ENCODE measurements around the gene NELFE. TPM values are rescaled to one million over a fixed set of nuclear protein-coding genes. Genes with fewer than 3 reads are reported as not detected.

Gene NELFE
- total RNA-seq, 1 experiment from 2014 or later: 50.8 TPM

GRCh38 chr6:31952890-31953289 lies 5.9 kb downstream of the NELFE start:
- Histone ChIP-seq H3F3A (ENCODE audit: insufficient read depth, low read depth) (peaks cover 51% of the 10 kb centered on the region), H3K9me3 (ENCODE audit: insufficient read depth, low read depth) (no peaks in the 10 kb centered on the region), H3K9me2 (ENCODE audit: insufficient read depth) (no peaks in the 10 kb centered on the region; the same call in 1 of the 2 replicates), H2AFZ (no peak overlapping the region), H3K79me2 (ENCODE audit: low read depth) (peaks cover 13% of the 10 kb centered on the region), H4K20me1 (ENCODE audit: insufficient read depth) (no peaks in the 10 kb centered on the region), H3K4me3 (no peak overlapping the region), H3K27ac (no peak overlapping the region; the same call in 1 of the 2 replicates), H3K27me3 (ENCODE audit: insufficient read depth, low read depth) (no peaks in the 10 kb centered on the region), H3K36me3 (ENCODE audit: low read depth) (peaks cover 23% of the 10 kb centered on the region; the same call in 1 of the 2 replicates), H3K4me2 (no peak overlapping the region), H3K4me1 (replicated peaks; ENCODE audit: insufficient read depth) (peaks cover 25% of the 10 kb centered on the region)
- no peak for TF ChIP-seq EZH2 (IDR thresholded peaks at IDR 0.05; ENCODE audit: low read depth)
- DNase-seq: no peak
- no TSS peak for BruUV-seq (replicated peaks)
- POLR2A ChIA-PET (ENCODE audit: unreplicated experiment): interaction anchor here (0.7 to 1.5 kb wide), 2 partner anchors 50 to 78 kb away, joined by 6 to 12 read pairs; no protein-coding TSS in a partner anchor
- intact Hi-C loops (cut with micrococcal nuclease; ENCODE audit: unreplicated experiment): loop anchor here (1.0 to 10.0 kb wide), 5 partner anchors 50 to 407 kb away; partner anchors contain the start of genes ATP6V1G2, LY6G5C, VWA7 and ZBTB12
- CTCF ChIA-PET: interaction anchor here (0.5 to 1.2 kb wide), 3 partner anchors 50 to 272 kb away, joined by 4 to 14 read pairs (median 9); partner anchors contain the start of gene LY6G5C

- H4K20me1 ChIP-seq (ENCODE audit: insufficient read depth): no peaks in the 10 kb centered on the region
- peaks cover 54% of the 10 kb centered on the region for H3F3A ChIP-seq (ENCODE audit: insufficient read depth, low read depth)
- H3K36me3 ChIP-seq (ENCODE audit: low read depth): peaks cover 21% of the 10 kb centered on the region; the same call in 1 of the 2 replicates
- H3K79me2 ChIP-seq (ENCODE audit: low read depth): peaks cover 7% of the 10 kb centered on the region
- POLR2A ChIA-PET (ENCODE audit: unreplicated experiment): interaction anchor here (0.6 to 1.5 kb wide), 7 partner anchors 16 to 250 kb away, joined by 3 to 12 read pairs (median 4); partner anchors contain the start of genes DXO and NEU1
- no peaks in the 10 kb centered on the region; the same call in 1 of the 2 replicates for H3K9me2 ChIP-seq (ENCODE audit: insufficient read depth)
- TF ChIP-seq EZH2 (IDR thresholded peaks at IDR 0.05; ENCODE audit: low read depth): no peak
- peak; percentile 84 for TF ChIP-seq CTCF (conservative IDR thresholded peaks at IDR 0.05)
- no peaks in the 10 kb centered on the region for H3K9me3 ChIP-seq (ENCODE audit: insufficient read depth, low read depth)
- peaks cover 24% of the 10 kb centered on the region for H3K4me1 ChIP-seq (replicated peaks; ENCODE audit: insufficient read depth)
- BruUV-seq (replicated peaks): no TSS peak
- peak; percentile 36 to 67 for DNase-seq
- intact Hi-C loops (cut with micrococcal nuclease; ENCODE audit: unreplicated experiment): loop anchor here (1.0 to 10.0 kb wide), 5 partner anchors 49 to 406 kb away; partner anchors contain the start of genes ATP6V1G2, LY6G5C, VWA7 and ZBTB12
- CTCF ChIA-PET: interaction anchor here (0.5 to 1.2 kb wide), 5 partner anchors 32 to 271 kb away, joined by 4 to 14 read pairs (median 9); partner anchors contain the start of gene LY6G5C
- H3K27me3 ChIP-seq (ENCODE audit: insufficient read depth, low read depth): no peaks in the 10 kb centered on the region
- no peak overlapping the region for H2AFZ ChIP-seq
- H3K27ac ChIP-seq: no peak overlapping the region; the same call in 1 of the 2 replicates
- no peak overlapping the region for H3K4me2 ChIP-seq
- H3K4me3 ChIP-seq: no peak overlapping the region
Measured at GRCh38 chr6:31952140-31952805, 6.5 kb downstream of the NELFE start.

DNA sequence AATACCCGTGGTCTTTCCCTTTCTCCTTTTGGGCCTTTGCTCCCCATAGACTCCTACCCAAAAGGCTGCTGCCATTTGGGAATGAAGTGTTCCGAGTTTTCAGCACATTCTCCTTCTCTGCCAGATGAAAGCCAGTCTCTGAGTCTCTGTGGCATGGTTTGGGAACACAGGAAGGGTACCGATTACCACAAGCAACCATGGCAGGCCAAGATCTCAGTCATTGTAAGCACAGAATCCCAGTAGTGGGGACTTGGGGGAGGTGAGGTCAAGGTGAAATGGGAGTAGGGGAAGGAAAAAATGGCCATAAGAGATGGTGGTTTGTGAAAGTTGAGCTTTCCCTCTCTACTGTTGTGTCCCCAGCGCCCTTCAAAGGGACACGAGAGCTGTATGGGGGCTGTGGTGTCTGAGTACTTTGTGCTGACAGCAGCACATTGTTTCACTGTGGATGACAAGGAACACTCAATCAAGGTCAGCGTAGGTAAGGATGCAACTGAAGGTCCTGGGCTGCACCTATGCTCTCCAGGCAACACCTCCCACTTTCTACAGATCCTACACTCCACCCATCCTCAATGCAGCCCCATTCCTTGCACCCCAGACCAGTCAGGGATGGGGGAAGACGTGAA lies 8.7 kb downstream of the NELFE start:
- no peaks in the 10 kb centered on the region for H4K20me1 ChIP-seq (ENCODE audit: insufficient read depth)
- H3K36me3 ChIP-seq (ENCODE audit: low read depth): 0 out of 2 replicates have a peak, but pooled peaks cover 5% of the 10 kb centered on the region
- no peak overlapping the region for H3K4me3 ChIP-seq
- intact Hi-C loops (cut with micrococcal nuclease; ENCODE audit: unreplicated experiment): loop anchor here (5.0 to 10.0 kb wide), 2 partner anchors 118 to 175 kb away; partner anchors contain the start of gene VWA7
- no peaks in the 10 kb centered on the region for H3K27me3 ChIP-seq (ENCODE audit: insufficient read depth, low read depth)
- H3K9me2 ChIP-seq (ENCODE audit: insufficient read depth): no peaks in the 10 kb centered on the region; the same call in 1 of the 2 replicates
- no peak for DNase-seq
- H3K27ac ChIP-seq: peak overlapping the region; percentile 46; the same call in 1 of the 2 replicates
- H3K79me2 ChIP-seq (ENCODE audit: low read depth): no peaks in the 10 kb centered on the region
- peaks cover 51% of the 10 kb centered on the region for H3F3A ChIP-seq (ENCODE audit: insufficient read depth, low read depth)
- no peaks in the 10 kb centered on the region for H3K9me3 ChIP-seq (ENCODE audit: insufficient read depth, low read depth)
- ChIA-PET POLR2A (ENCODE audit: unreplicated experiment) (no interaction called here), CTCF (no interaction called here)
- no TSS peak for BruUV-seq (replicated peaks)
- H3K4me1 ChIP-seq (replicated peaks; ENCODE audit: insufficient read depth): peaks cover 41% of the 10 kb centered on the region
- H2AFZ ChIP-seq: no peak overlapping the region
- TF ChIP-seq EZH2 (IDR thresholded peaks at IDR 0.05; ENCODE audit: low read depth) (no peak), CTCF (conservative IDR thresholded peaks at IDR 0.05) (no peak)
- no peak overlapping the region for H3K4me2 ChIP-seq

Measured in PC-9 (cell line).